Lower lobe of right lung (tissue), 2 donors: ENCODE results near the gene OR2T1. TPM values are rescaled to one million over a fixed set of nuclear protein-coding genes. Genes with fewer than 3 reads are reported as not detected.

Experiments used
- ATAC-seq, 2 donors: fragments of 200-7000 bp; cut with Tn5 transposase; one replicate each; pipeline ENCODE4 v1.9.1; 2020 to 2022; ENCODE audit warnings: mild to moderate bottlenecking in 2 of 2, moderate library complexity in 2 of 2
- DNase-seq: peaks from one replicate; pipeline ENCODE4 v3.0.0-alpha.2; 2020
- H3K27ac ChIP-seq: fragments of 200-600 bp; one replicate; pipeline ENCODE4 v1.8.0; 2022
- H3K27me3 ChIP-seq: fragments of 200-600 bp; one replicate; pipeline ENCODE4 v1.8.0; 2022; ENCODE audit warnings: low read depth
- H3K36me3 ChIP-seq: fragments of 200-600 bp; one replicate; pipeline ENCODE4 v1.8.0; 2022; ENCODE audit warnings: mild to moderate bottlenecking
- H3K4me1 ChIP-seq: fragments of 200-600 bp; one replicate; pipeline ENCODE4 v1.8.0; 2022
- H3K4me3 ChIP-seq: fragments of 200-600 bp; one replicate; pipeline ENCODE4 v1.8.0; 2022; ENCODE audit warnings: mild to moderate bottlenecking
- H3K9me3 ChIP-seq: fragments of 200-600 bp; one replicate; pipeline ENCODE4 v1.8.0; 2022
- intact Hi-C: fragments of 100-400 bp; cut with DNase I; formaldehyde crosslinking; loops from one replicate; pipeline ENCODE4 v1.11.0; 2022
- long read RNA-seq: library from polyadenylated mRNA; unstranded; transcript quantifications from one replicate; pipeline ENCODE4 v2.0.0, GENCODE V29; 2021
- total RNA-seq: library from RNA; stranded (reverse); fragmentation: NEBNext Ultra II Directional; extraction: Animal tissue kit (Norgen Biotek cat#: 25700); gene quantifications from one replicate; pipeline ENCODE4 v1.2.1, GENCODE V29; 2021
- TF ChIP-seq, protein P1 (sequence below): fragments of 200-600 bp; IDR thresholded peaks from one replicate; pipeline ENCODE4 v1.8.0; 2022; ENCODE audit warnings: antibody characterized with exemption, mild to moderate bottlenecking
- donor health status: DM: no; HTN: yes; CAD: no; lungs with severe emphysema.

Gene OR2T1, protein sequence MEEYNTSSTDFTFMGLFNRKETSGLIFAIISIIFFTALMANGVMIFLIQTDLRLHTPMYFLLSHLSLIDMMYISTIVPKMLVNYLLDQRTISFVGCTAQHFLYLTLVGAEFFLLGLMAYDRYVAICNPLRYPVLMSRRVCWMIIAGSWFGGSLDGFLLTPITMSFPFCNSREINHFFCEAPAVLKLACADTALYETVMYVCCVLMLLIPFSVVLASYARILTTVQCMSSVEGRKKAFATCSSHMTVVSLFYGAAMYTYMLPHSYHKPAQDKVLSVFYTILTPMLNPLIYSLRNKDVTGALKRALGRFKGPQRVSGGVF
- total RNA-seq = not detected
- long read RNA-seq = 0 reads

DNA sequence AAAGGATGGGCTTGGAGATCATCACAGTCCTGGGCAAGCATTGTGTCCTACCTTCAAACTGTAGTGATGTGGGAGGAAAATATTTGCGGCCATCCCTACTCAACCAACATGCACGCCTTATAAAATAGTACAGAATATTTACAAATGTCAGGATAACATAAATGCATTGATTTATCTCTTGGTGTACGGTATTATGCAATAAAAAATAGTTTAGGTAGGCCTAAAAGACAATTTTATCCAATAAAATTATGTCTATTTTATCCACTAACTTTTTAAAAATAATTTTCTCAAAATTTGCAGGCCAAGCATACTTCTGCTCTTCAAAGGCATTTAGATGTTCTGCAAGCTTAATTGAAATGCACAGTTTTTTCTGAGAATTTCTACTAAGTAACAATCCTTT is at the start of gene OR2T1:
Gene OR2T1, plus strand, starts transcription at position 301 of the 400 bp plus-strand sequence. CDS start 3,100 bp downstream, outside the sequence.
- Histone ChIP-seq H3K27ac (no peak within 1 kb of the TSS), H3K4me1 (no peaks in the 10 kb centered on the region), H3K36me3 (no peaks in the 10 kb centered on the region), H3K27me3 (no peaks in the 10 kb centered on the region), H3K9me3 (no peaks in the 10 kb centered on the region), H3K4me3 (no peak within 1 kb of the TSS)
- DNase-seq (no peak), ATAC-seq (no peak)
- intact Hi-C loops = no loop called here
- TF ChIP-seq, protein P1, sequence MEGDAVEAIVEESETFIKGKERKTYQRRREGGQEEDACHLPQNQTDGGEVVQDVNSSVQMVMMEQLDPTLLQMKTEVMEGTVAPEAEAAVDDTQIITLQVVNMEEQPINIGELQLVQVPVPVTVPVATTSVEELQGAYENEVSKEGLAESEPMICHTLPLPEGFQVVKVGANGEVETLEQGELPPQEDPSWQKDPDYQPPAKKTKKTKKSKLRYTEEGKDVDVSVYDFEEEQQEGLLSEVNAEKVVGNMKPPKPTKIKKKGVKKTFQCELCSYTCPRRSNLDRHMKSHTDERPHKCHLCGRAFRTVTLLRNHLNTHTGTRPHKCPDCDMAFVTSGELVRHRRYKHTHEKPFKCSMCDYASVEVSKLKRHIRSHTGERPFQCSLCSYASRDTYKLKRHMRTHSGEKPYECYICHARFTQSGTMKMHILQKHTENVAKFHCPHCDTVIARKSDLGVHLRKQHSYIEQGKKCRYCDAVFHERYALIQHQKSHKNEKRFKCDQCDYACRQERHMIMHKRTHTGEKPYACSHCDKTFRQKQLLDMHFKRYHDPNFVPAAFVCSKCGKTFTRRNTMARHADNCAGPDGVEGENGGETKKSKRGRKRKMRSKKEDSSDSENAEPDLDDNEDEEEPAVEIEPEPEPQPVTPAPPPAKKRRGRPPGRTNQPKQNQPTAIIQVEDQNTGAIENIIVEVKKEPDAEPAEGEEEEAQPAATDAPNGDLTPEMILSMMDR = no peak

DNA sequence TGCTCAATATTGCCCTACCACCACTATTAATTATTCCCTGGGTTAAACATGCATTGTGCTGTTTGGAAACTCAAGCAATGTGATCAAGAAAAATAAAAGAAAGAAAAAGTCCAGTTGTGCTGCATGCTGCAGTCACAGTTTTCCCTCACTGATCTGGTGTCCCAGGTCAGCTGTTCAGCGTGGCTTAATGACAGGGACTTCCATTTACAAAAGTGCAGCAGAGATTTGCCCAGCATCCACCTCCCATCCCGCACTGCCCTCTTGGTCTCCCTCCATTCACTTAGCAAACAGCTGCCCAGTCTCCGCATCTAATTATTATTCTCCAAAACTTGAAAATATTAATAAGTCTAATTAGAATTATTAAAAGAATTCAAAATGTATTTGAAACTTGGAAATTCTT is 43.4 kb upstream of the OR2T1 start:
- Histone ChIP-seq H3K4me1 (no peaks in the 10 kb centered on the region), H3K9me3 (no peaks in the 10 kb centered on the region), H3K27ac (no peak overlapping the region), H3K36me3 (no peaks in the 10 kb centered on the region), H3K27me3 (no peaks in the 10 kb centered on the region), H3K4me3 (no peak overlapping the region)
- DNase-seq (no peak), ATAC-seq (no peak)
- TF ChIP-seq, protein P1 = no peak
- intact Hi-C loops = no loop called here

DNA sequence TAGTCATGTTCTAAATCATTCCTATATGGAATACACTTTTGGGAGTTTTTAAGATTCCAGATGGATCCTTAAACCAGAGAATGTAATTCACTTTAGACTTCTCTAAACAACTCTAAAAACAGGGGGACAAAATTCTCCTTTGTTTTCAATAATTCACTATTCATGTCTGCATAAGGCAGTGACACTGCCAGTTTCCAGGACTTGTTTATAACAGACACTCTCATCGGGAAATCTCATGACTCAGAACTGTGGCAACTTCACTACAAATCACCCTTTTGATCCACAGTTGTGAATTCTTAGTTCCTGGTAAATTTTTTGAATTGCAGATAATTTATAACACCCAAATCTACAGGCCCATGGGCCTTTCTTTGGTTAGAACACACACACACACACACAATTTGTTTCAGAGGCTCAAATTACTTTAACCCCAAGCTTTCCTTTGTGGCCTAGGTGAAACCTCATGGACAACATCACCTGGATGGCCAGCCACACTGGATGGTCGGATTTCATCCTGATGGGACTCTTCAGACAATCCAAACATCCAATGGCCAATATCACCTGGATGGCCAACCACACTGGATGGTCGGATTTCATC is 41.6 kb upstream of the OR2T1 start, which contains the start of gene OR2T4:
Gene OR2T4, plus strand, starts transcription at position 545 of the 595 bp plus-strand sequence. Its CDS starts 0 bp downstream, at position 545.
- Histone ChIP-seq H3K9me3 (no peaks in the 10 kb centered on the region), H3K4me1 (no peaks in the 10 kb centered on the region), H3K27me3 (no peaks in the 10 kb centered on the region), H3K4me3 (no peak within 1 kb of the TSS), H3K27ac (no peak within 1 kb of the TSS), H3K36me3 (no peaks in the 10 kb centered on the region)
- no peak for ATAC-seq
- DNase-seq = no peak
- TF ChIP-seq, protein P1 = no peak
- intact Hi-C loops = no loop called here

DNA sequence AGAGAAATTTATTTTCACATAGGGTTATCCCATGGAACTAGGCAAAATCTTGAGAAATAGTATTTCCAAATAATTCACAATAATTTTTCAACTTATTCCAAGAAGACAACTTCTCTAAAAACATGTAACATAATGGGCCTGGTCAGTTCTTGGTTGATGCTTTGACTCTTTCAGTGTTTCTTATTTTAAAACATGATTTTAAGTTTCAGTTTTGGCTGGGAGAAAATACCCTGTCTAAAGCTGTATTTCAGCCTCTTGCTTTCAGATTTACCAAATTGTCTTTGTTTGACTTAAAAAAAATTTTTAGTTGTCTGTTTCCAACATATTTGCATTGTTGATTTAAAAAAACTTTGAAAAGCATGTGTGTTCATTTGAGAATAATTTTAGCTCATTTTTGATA is 36.2 kb upstream of the OR2T1 start:
- no peak overlapping the region for H3K4me3 ChIP-seq
- intact Hi-C loops = no loop called here
- TF ChIP-seq, protein P1 = no peak
- H3K9me3 ChIP-seq = no peaks in the 10 kb centered on the region
- no peaks in the 10 kb centered on the region for H3K4me1 ChIP-seq
- DNase-seq = no peak
- no peak for ATAC-seq
- no peak overlapping the region for H3K27ac ChIP-seq
- no peaks in the 10 kb centered on the region for H3K27me3 ChIP-seq
- no peaks in the 10 kb centered on the region for H3K36me3 ChIP-seq

DNA sequence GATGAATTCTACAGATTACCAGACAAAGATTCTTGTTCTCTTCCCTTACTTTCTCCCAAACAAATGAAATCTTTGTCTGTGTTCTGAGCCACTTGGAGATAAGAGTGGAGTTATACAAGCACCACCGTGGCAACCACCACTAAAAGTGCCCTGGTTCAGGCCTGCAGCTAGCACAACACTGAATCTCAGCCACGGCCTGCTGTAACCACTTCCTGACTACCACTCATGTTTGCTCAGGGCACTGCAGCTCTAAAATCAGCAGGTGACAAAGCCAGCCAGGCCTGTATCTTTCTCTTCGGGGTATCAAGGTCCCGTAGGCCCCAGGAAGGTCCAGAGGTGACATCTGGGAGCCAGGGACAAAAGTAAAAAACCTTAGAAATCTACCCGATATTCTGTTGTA is 30.5 kb upstream of the OR2T1 start:
- intact Hi-C loops = no loop called here
- Histone ChIP-seq H3K4me3 (no peak overlapping the region), H3K27ac (no peak overlapping the region), H3K4me1 (no peaks in the 10 kb centered on the region), H3K27me3 (no peaks in the 10 kb centered on the region), H3K36me3 (no peaks in the 10 kb centered on the region), H3K9me3 (no peaks in the 10 kb centered on the region)
- ATAC-seq (no peak), DNase-seq (no peak)
- TF ChIP-seq, protein P1 = no peak
